ENCODE results near the gene DSCAML1.
"Not testable (repeated sequence)": the region's sequence is repeated elsewhere in the genome, so short reads cannot be mapped to it uniquely, and the experiment has no call there.

DSCAML1 gene

GRCh38 chr11:117819096-117820040 is 22.4 kb upstream of the DSCAML1 start:
- peak; percentile 74 to 79 for DNase-seq

GRCh38 chr11:117818041-117818873 is 21.2 kb upstream of the DSCAML1 start:
- peak in 1 of 2 donors; percentile 45 for DNase-seq

GRCh38 chr11:117817368-117818040 is 20.5 kb upstream of the DSCAML1 start:
- peak; percentile 84 to 89 for DNase-seq

GRCh38 chr11:117816846-117817367 is 19.9 kb upstream of the DSCAML1 start:
- peak; percentile 35 to 61 for DNase-seq

GRCh38 chr11:117816151-117816741 is 19.2 kb upstream of the DSCAML1 start:
- DNase-seq = no peak

GRCh38 chr11:117815262-117815803 is 18.3 kb upstream of the DSCAML1 start:
- DNase-seq = peak; percentile 95

- DNase-seq = peak in 1 of 2 donors; percentile 24
Measured at GRCh38 chr11:117814766-117815261, 17.8 kb upstream of the DSCAML1 start.

GRCh38 chr11:117814204-117814765 is 17.3 kb upstream of the DSCAML1 start:
- DNase-seq = no peak

GRCh38 chr11:117810056-117810451 is 13.0 kb upstream of the DSCAML1 start:
- DNase-seq = not testable (repeated sequence)

GRCh38 chr11:117809236-117810055 is 12.4 kb upstream of the DSCAML1 start:
- peak; percentile 84 to 89 for DNase-seq

- no peak for DNase-seq
Measured at GRCh38 chr11:117808784-117809183, 11.8 kb upstream of the DSCAML1 start.

GRCh38 chr11:117807482-117808327 is 10.7 kb upstream of the DSCAML1 start:
- DNase-seq = peak; percentile 73 to 77

GRCh38 chr11:117806846-117807245 is 9.8 kb upstream of the DSCAML1 start:
- peak; percentile 83 to 88 for DNase-seq

- DNase-seq = peak; percentile 90 to 92
Measured at GRCh38 chr11:117805045-117805444, 8.0 kb upstream of the DSCAML1 start.

- DNase-seq = no peak
Measured at GRCh38 chr11:117803896-117804295, 6.9 kb upstream of the DSCAML1 start.

GRCh38 chr11:117799634-117800033 is 2.6 kb upstream of the DSCAML1 start:
- no peak for DNase-seq

GRCh38 chr11:117796456-117796871 is 552 bp downstream of the DSCAML1 start:
- DNase-seq = no peak

- no peak for DNase-seq
Measured at GRCh38 chr11:117795638-117796455, 1.2 kb downstream of the DSCAML1 start.

Measured in inflammatory macrophage (primary cell).